Left lung (tissue), 10 donors: Measurements from ENCODE around the gene MCTP2. TPM values are rescaled to one million over a fixed set of nuclear protein-coding genes. Genes with fewer than 3 reads are reported as not detected.

Source experiments
- ATAC-seq: fragments of 200-7000 bp; cut with Tn5 transposase; one replicate; pipeline ENCODE4 v1.9.1; 2020; ENCODE audit warnings: moderate library complexity
- DNase-seq, 4 donors: peaks; one replicate each; pipeline ENCODE4 v3.0.0-alpha.2; 2013 to 2020
- H3K27ac ChIP-seq, 2 donors: fragments of 200-600 bp; sonication (generic) in 1 of 2; one replicate each; pipeline versions ENCODE4 v1.5.0 to v1.8.0; 2020 to 2021
- H3K27me3 ChIP-seq, 2 donors: fragments of 200-600 bp; sonication (generic) in 1 of 2; one replicate each; pipeline versions ENCODE4 v1.5.0 to v1.8.0; 2020 to 2021
- H3K36me3 ChIP-seq, 2 donors: fragments of 200-600 bp; sonication (generic) in 1 of 2; one replicate each; pipeline versions ENCODE4 v1.5.0 to v1.8.0; 2020 to 2021
- H3K4me1 ChIP-seq, 2 donors: fragments of 200-600 bp; one replicate each; pipeline ENCODE4 v1.8.0; 2021
- H3K4me3 ChIP-seq, 2 donors: fragments of 200-600 bp; sonication (generic) in 1 of 2; one replicate each; pipeline versions ENCODE4 v1.5.0 to v1.8.0; 2020 to 2021; ENCODE audit warnings: mild to moderate bottlenecking in 1 of 2
- H3K9me3 ChIP-seq, 2 donors: fragments of 200-600 bp; sonication (generic) in 1 of 2; one replicate each; pipeline versions ENCODE4 v1.5.0 to v1.8.0; 2020 to 2021
- intact Hi-C, 2 donors: fragments of 100-400 bp; cut with DNase I; formaldehyde crosslinking; loops; one replicate each; pipeline versions ENCODE4 v1.11.2 to v1.14.2; 2022
- polyA plus RNA-seq, 6 donors: library from polyadenylated mRNA; unstranded; fragments of 120-200 nt; gene quantifications; one replicate each; pipeline ENCODE4 v1.2.1, GENCODE V29; 2013; ENCODE audit not compliant: insufficient read length in 6 of 6
- total RNA-seq, 2 donors: library from RNA; stranded (reverse); fragmentation: NEBNext Ultra II Directional; extraction: Animal tissue kit (Norgen Biotek cat#: 25700); gene quantifications; one replicate each; pipeline ENCODE4 v1.2.1, GENCODE V29; 2021
- TF ChIP-seq, protein P1 (sequence below), 2 donors: fragments of 200-600 bp; sonication (generic) in 1 of 2; IDR thresholded peaks; one replicate each; pipeline versions ENCODE4 v1.5.0 to v1.8.0; 2021; ENCODE audit warnings: antibody characterized with exemption in 2 of 2
- donor health status: DM: no; HTN: yes; CAD: no.
- donor health status: DM: no; HTN: no; CAD: no.

MCTP2 gene
- total and polyA plus RNA-seq, 8 donors, result 25.9 to 38.8 (median 35.0) TPM

GRCh38 chr15:94298364-94298763 lies 67.0 kb downstream of the MCTP2 start:
- peak; percentile 12 for ATAC-seq
- peak in 1 of 4 donors; percentile 44 for DNase-seq
- intact Hi-C loops, result no loop called here
- peaks cover 0 to 7% of the 10 kb centered on the region in 2 donors for H3K36me3 ChIP-seq
- no peaks in the 10 kb centered on the region for H3K9me3 ChIP-seq
- no peak overlapping the region for H3K4me3 ChIP-seq
- TF ChIP-seq, protein P1, sequence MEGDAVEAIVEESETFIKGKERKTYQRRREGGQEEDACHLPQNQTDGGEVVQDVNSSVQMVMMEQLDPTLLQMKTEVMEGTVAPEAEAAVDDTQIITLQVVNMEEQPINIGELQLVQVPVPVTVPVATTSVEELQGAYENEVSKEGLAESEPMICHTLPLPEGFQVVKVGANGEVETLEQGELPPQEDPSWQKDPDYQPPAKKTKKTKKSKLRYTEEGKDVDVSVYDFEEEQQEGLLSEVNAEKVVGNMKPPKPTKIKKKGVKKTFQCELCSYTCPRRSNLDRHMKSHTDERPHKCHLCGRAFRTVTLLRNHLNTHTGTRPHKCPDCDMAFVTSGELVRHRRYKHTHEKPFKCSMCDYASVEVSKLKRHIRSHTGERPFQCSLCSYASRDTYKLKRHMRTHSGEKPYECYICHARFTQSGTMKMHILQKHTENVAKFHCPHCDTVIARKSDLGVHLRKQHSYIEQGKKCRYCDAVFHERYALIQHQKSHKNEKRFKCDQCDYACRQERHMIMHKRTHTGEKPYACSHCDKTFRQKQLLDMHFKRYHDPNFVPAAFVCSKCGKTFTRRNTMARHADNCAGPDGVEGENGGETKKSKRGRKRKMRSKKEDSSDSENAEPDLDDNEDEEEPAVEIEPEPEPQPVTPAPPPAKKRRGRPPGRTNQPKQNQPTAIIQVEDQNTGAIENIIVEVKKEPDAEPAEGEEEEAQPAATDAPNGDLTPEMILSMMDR (IDR thresholded peaks at IDR 0.05), result no peak
- H3K4me1 ChIP-seq, result peaks cover 0 to 43% of the 10 kb centered on the region in 2 donors
- peak overlapping the region in 1 of 2 donors; percentile 56 for H3K27ac ChIP-seq
- H3K27me3 ChIP-seq, result no peaks in the 10 kb centered on the region

- Histone ChIP-seq H3K27ac (no peak overlapping the region), H3K27me3 (no peaks in the 10 kb centered on the region), H3K4me1 (peaks cover 0 to 22% of the 10 kb centered on the region in 2 donors), H3K4me3 (no peak overlapping the region), H3K36me3 (peaks cover 0 to 18% of the 10 kb centered on the region in 2 donors), H3K9me3 (no peaks in the 10 kb centered on the region)
- no peak for DNase-seq
- ATAC-seq, result no peak
- intact Hi-C loops, result loop anchor here in 1 of 2 donors (10.0 kb wide), 1 partner anchor 46 kb away; no protein-coding TSS in a partner anchor
- TF ChIP-seq, protein P1 (IDR thresholded peaks at IDR 0.05), result no peak
Measured at GRCh38 chr15:94300612-94301011, 69.3 kb downstream of the MCTP2 start.

GRCh38 chr15:94305133-94305532 lies 73.8 kb downstream of the MCTP2 start:
- H3K4me3 ChIP-seq, result no peak overlapping the region
- no peak for DNase-seq
- intact Hi-C loops, result loop anchor here in 1 of 2 donors (10.0 kb wide), 1 partner anchor 50 kb away; no protein-coding TSS in a partner anchor
- peaks cover 0 to 7% of the 10 kb centered on the region in 2 donors for H3K4me1 ChIP-seq
- peaks cover 0 to 31% of the 10 kb centered on the region in 2 donors for H3K36me3 ChIP-seq
- H3K27ac ChIP-seq, result no peak overlapping the region
- no peaks in the 10 kb centered on the region for H3K27me3 ChIP-seq
- no peaks in the 10 kb centered on the region for H3K9me3 ChIP-seq
- TF ChIP-seq, protein P1 (IDR thresholded peaks at IDR 0.05), result no peak
- ATAC-seq, result no peak

DNA sequence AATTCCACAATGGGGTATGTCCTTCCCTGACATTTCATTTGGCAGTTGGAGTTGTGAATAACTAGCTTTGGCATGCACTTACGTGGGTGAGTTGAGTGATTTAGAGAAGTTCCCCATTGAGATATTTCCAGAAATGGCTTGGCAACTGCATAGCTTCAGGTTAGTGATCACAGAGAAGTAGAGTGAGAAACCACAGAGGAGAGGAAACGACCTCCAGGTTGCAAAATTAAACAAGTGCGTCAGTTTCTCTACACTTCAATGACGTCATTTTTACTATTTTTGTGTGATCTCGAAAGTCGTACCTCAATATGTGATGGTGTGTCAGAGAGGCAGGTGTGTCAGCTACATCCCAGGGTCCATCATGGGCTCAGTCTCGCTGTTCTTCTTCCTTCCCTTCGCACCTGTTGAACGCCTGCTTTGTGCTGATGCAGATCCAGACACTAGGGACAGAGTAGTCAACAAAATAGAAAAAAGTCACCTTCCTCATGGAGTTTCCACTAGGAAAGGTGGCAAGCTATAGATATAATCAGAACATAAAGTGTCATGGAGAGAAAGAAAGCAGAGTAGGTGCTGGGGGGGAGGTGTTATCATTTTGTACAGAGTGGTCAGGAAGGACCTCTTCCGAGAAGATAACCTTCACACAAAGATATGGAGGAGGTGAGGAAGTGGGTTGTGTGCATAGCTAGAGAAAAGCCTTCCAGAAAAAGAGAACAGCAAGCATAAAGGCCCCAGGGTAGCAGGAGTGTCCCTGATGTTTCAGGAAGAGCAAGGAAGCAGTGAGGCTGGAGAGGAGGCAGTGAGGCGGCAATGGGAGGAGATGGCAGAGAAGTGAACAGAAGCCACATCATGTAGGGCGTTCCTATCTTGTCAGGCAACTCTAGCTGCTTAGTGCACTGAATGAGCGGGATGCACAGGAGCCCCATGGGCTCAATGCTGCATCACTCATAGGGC lies 75.6 kb downstream of the MCTP2 start:
- no peaks in the 10 kb centered on the region for H3K27me3 ChIP-seq
- H3K9me3 ChIP-seq, result no peaks in the 10 kb centered on the region
- TF ChIP-seq, protein P1 (IDR thresholded peaks at IDR 0.05), result no peak
- H3K4me1 ChIP-seq, result peaks cover 0 to 7% of the 10 kb centered on the region in 2 donors
- H3K4me3 ChIP-seq, result no peak overlapping the region
- peak; percentile 86 for ATAC-seq
- intact Hi-C loops, result loop anchor here in 1 of 2 donors (10.0 kb wide), 1 partner anchor 52 kb away; no protein-coding TSS in a partner anchor
- DNase-seq, result no peak
- H3K36me3 ChIP-seq, result peaks cover 0 to 31% of the 10 kb centered on the region in 2 donors
- peak overlapping the region; percentile 4 to 24 for H3K27ac ChIP-seq

- TF ChIP-seq, protein P1 (IDR thresholded peaks at IDR 0.05), result no peak
- no peaks in the 10 kb centered on the region for H3K27me3 ChIP-seq
- DNase-seq (no peak), ATAC-seq (no peak)
- no peak overlapping the region for H3K27ac ChIP-seq
- no peaks in the 10 kb centered on the region for H3K4me1 ChIP-seq
- intact Hi-C loops, result no loop called here
- no peak overlapping the region for H3K4me3 ChIP-seq
- H3K36me3 ChIP-seq, result peaks cover 0 to 44% of the 10 kb centered on the region in 2 donors
- no peaks in the 10 kb centered on the region for H3K9me3 ChIP-seq
Measured at GRCh38 chr15:94312946-94313345, 81.6 kb downstream of the MCTP2 start.
